Activated CD4-positive, alpha-beta T cell treated with anti-CD3 and anti-CD28 coated beads for 48 hours (primary cell): ENCODE results near the gene CRYBG2.
"Not testable (repeated sequence)": the region's sequence is repeated elsewhere in the genome, so short reads cannot be mapped to it uniquely, and the experiment has no call there.

ENCODE experiments used
- DNase-seq: peaks from one replicate; pipeline ENCODE4 v3.0.0-alpha.2; 2020

The CRYBG2 gene

DNA sequence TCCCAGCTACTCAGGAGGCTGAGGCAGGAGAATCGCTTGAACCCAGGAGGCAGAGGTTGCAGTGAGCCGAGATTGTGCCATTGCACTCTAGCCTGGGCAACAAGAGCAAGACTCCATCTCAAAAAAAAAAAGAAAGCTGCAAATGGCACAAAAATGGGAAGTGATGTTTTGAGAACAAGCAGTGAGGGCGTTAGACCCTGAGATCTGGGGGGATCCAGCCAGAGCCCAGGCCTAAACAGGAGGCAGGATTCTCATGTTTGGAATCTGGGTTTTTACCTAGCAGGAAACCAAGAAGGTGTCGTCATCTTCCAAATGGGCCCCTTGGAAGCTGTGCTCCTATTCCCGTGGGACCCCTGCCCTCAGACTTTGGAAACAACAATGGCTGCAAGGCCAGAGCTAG is 61.2 kb downstream of the CRYBG2 start:
- DNase-seq: not testable (repeated sequence)

DNA sequence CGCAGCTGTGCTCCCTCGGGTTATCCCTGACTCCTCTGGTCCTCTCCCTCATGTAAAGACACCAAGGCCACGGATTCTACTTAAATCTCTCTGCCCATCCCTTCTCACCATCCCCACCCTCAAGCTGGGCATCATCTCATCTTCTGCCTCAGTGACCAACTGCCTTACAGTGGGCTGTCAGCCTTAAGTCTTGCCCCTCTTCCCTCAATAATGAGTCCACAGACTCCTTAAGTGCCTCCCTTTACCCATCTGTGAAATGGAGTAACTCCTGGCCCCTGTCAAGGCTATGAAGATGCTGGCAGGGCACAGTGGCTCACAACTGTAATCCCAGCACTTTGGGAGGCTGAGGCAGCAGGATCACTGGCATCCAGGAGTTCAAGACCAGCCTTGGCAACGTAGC is 62.0 kb downstream of the CRYBG2 start:
- DNase-seq: no peak

- no peak for DNase-seq
These were observed 62.5 kb downstream of the CRYBG2 start for GRCh38 chr1:26291433-26291832.

GRCh38 chr1:26290882-26291261 is 63.1 kb downstream of the CRYBG2 start:
- no peak for DNase-seq

DNA sequence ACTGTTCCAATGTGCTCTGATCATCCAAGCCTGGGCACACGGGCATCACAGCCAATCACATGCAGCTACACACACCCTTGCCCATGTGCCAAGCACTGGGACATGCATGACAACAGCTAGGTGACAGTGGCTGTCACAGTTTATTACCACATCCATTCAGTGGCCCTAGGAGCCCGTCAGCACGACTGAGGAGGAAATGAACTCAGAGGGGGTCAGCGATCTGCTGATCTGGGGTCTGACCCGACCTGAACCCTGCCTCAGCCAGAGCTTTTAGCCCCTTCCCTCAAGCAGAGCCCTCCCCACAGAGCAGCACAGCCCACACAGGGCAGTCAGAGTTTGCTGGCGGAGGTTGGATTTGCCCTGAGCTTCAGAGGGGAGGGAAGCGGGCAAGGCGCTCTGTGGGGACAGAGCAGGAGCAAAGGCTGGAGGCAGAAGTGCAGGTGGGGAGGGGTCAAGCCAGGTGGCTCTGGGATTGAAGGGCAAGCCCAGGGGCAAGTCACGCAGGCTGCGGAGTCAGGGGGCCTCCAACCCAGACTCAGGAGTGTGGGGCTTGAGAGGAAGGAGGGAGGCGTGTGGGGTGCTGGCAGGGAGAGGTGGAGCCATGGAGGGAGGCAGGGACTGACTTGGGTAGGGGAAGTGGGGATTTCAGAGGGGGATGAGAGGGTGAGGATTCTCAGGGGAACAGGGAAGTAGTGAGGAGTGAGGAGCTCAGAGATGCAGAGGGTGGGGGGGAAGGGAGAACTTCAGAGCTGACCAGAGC is 63.6 kb downstream of the CRYBG2 start:
- DNase-seq: no peak

DNA sequence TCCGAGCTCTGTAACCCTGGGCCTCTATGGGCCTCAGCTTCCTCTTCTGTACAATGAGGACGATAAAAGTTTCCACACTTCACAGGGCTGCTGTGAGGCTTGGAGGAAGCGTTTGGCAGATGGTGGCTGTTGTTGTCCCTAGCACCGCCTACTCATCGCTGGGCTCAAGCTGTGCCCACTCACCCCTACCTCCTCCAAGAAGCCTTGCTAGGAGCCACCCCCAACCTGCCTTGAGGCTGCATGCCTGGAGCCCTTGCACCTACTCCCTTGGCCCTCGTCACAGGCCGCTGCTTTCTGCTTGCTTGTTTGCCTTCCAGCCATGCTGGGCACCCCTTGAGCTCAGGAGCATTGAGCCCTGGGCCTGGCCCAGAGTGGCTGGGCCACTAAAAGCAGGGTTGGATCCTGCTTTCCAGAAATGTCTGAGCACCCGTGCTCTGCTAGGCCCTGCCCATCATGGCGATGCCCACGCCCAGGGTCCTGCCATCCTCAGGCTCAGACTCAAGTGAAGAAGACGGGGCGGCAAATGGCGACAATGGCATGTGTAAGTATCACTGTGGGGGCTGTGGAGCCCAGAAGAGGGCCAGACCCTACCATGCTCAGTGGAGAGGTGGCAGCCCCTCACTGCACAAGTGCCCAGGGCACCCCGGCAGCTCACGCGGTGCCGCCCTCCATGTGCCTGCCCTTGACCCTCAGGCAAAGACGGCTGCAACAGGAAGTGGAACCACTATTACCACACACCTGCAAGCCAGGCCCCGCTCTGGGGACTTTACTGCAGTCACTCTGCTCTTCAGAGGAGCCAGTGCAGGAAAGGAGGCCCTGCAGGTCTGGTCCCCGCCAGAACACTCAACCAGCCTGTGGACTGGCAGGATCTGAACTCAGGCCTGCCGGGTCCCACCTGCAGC is 64.5 kb downstream of the CRYBG2 start:
- peak; percentile 51 for DNase-seq

DNA sequence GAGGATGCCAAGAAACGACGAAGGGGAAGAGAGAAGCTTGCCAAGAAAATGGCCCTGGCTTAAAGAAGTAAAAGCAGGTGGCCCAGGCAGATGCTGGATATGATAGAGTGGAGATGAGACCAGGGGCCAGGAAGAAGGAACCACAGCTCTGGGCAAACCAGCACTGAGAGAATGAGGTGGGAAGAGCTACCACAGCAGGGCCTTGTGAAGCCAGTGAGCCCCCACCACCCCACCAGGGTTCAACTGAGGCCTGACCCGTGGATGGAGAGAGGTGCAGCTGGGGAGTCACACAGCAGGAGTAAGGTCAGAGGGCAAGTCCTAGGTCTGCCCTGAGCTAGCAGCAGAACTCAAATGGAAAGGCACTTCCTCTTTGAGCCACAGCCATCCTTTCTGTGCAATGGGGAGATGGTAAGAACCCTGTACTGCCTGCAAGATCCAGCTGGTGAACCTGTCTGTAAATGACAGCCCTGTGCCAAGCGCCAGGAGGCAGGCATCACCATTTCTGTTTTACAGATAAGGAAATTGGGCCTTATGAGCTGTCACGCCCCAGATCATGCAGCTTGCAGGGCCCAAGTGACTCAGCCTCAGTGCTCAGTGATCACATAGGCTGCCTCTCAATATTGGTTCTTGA is 65.5 kb downstream of the CRYBG2 start:
- peak; percentile 86 for DNase-seq

DNA sequence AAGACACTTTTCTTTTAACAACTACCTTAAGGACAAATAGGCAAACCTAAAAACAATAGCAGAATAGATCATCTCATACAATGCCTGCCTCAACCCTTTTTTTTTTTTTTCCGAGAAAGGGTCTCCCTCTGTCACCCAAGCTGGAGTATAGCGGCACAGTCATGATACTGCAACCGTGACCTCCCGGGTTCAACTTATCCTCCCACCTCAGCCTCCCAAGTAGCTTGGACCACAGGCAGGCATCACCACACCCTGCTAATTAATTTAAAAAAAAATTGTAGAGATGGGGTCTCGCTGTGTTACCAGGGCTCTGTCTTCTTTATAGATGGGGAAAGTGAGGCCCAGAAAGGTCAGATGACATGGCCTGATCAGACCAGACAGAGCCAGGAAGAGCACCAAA is 66.1 kb downstream of the CRYBG2 start:
- DNase-seq: no peak

GRCh38 chr1:26287033-26287711 is 66.8 kb downstream of the CRYBG2 start:
- peak; percentile 77 for DNase-seq

- DNase-seq: no peak
These were observed 67.9 kb downstream of the CRYBG2 start for GRCh38 chr1:26286064-26286416.

DNA sequence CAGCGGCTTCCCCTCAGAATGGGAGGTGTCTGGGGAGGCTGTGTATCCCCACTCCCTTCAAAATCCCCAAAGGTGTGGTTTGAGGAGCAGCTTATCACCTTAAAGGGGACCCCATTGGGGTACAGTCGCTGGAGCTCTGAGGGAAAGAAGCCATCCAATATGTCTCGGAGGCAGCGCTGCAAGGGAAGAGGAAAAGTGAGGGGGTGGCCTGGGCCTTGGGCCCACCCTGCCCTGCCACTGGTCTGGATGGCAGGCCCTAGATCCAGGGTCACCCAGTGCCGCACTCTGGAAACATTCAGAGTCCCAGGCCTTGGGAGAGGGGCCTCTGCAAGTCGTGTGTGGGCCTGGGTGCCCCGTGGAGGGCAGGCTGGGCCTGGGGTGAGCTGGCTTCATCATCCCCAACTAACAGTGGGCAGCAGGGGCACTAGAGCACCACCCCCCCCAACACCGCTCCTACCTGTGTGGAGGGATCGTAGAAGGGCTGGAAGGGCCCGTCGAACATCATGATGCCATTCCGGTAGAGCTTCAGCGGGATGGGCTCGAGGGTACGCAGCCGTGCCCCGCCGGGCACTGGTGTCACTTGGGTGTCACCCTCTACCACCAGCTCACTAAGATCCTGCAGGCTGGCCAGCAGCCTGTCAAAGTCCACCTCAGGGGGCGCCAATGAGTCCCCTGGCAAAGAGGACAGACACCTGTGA is 68.4 kb downstream of the CRYBG2 start:
- peak; percentile 76 for DNase-seq

- peak; percentile 98 for DNase-seq
These were observed 69.2 kb downstream of the CRYBG2 start for GRCh38 chr1:26284597-26285347.

GRCh38 chr1:26283871-26284596 is 69.9 kb downstream of the CRYBG2 start:
- peak; percentile 28 for DNase-seq

- DNase-seq: no peak
These were observed 70.6 kb downstream of the CRYBG2 start for GRCh38 chr1:26283279-26283853.

- no peak for DNase-seq
These were observed 71.5 kb downstream of the CRYBG2 start for GRCh38 chr1:26282401-26282918.

DNA sequence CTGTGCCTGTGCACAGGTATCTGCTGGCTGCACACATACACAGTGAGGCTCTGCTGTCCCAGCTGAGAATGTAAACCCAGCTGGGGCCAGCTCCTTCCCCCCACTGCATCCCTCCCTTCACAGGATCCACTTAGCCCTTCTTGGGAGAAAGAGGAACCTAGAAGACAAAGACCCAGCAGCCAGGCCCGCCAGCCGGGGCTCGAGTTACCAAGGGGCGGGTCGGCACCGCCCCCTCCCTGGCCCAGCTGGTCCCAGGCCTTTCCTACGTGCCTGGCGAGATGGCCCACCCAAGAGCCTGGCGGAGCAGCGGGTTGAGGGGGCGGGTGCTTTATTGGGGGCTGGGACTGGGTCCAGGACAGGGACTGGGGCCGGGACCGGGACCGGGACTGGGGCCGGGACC is 72.0 kb downstream of the CRYBG2 start:
- no peak for DNase-seq

DNA sequence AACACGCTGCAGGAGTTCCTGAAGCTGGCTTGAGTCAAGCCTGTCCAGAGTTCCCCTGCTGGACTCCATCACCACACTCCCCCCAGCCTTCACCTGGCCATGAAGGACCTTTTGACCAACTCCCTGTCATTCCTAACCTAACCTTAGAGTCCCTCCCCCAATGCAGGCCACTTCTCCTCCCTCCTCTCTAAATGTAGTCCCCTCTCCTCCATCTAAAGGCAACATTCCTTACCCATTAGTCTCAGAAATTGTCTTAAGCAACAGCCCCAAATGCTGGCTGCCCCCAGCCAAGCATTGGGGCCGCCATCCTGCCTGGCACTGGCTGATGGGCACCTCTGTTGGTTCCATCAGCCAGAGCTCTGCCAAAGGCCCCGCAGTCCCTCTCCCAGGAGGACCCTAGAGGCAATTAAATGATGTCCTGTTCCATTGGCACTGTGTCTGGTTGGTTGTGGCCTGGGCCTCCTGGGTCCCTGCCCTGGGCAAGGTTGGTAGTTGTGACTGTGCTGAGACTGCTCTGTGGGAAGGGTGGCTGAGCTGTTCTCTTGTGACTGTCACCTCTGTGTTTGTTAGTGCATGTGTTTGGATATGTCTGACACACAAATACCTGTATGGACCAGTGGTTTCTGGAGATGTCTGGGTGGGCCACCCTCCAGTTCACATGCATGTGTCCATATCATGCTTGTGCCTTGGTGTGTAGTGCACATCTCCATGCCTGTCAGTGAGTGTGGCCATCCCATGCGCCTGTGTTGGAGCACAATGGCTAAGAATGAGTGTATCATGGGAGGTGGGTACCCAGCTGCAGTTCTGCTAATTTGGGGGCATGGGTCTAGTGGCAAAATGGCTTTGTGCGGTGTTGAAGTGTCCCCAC is 72.6 kb downstream of the CRYBG2 start:
- DNase-seq: no peak

- DNase-seq: no peak
These were observed 73.4 kb downstream of the CRYBG2 start for GRCh38 chr1:26280333-26281042.
